GM12878 (cell line): ENCODE measurements around the gene TYROBP. TPM values are rescaled to one million over a fixed set of nuclear protein-coding genes. Genes with fewer than 3 reads are reported as not detected.

Experiments
- ATF7 ChIP-seq: fragments of 450-650 bp; IDR thresholded peaks from 2 replicates; pipeline ENCODE4 v1.6.1; 2016; ENCODE audit warnings: low read depth, mild to moderate bottlenecking
- CREM ChIP-seq: IDR thresholded peaks from 2 replicates; pipeline ENCODE4 v1.6.1; 2014; ENCODE audit warnings: antibody characterized with exemption, low read depth
- FOS ChIP-seq: IDR thresholded peaks from 3 replicates; pipeline ENCODE4 v1.6.1; 2011; ENCODE audit warnings: borderline replicate concordance; ENCODE audit not compliant: insufficient read length; ENCODE audit errors: extremely low read depth
- MLLT1 ChIP-seq: fragments of 450-650 bp; IDR thresholded peaks from 2 replicates; pipeline ENCODE4 v1.6.1; 2016; ENCODE audit warnings: mild to moderate bottlenecking
- PAX5 ChIP-seq: IDR thresholded peaks from 2 replicates; pipeline ENCODE4 v1.6.1; 2011; ENCODE audit warnings: low read depth, low read length, borderline replicate concordance
- PKNOX1 ChIP-seq: fragments of 450-650 bp; IDR thresholded peaks from 2 replicates; pipeline ENCODE4 v1.6.1; 2016; ENCODE audit warnings: mild to moderate bottlenecking
- RELB ChIP-seq: fragments of 450-650 bp; IDR thresholded peaks from 2 replicates; pipeline ENCODE4 v1.6.1; 2017; ENCODE audit warnings: low read depth, mild to moderate bottlenecking, moderate library complexity
- SKIL ChIP-seq: fragments of 450-650 bp; IDR thresholded peaks from 2 replicates; pipeline ENCODE4 v1.6.1; 2017; ENCODE audit warnings: mild to moderate bottlenecking, low read depth, inconsistent platforms; ENCODE audit not compliant: poor library complexity, severe bottlenecking
- USF2 ChIP-seq: IDR thresholded peaks from 2 replicates; pipeline ENCODE4 v1.6.1; 2011; ENCODE audit warnings: low read depth, low read length, improper control_type of control experiment, borderline replicate concordance
- ZNF687 ChIP-seq: fragments of 450-650 bp; IDR thresholded peaks from 2 replicates; pipeline ENCODE4 v1.6.1; 2017; ENCODE audit warnings: mild to moderate bottlenecking, moderate library complexity
- polyA plus RNA-seq, 11 experiments: library from polyadenylated mRNA; depleted of rRNA in 4 of 11; unstranded in 6 of 11; stranded (reverse) in 5 of 11; fragments of >200 nt; fragmentation: Nextera tagmentation in 4 of 11; fragmentation: Illumina TruSeq in 1 of 11; extraction: Ambion mirVana in 4 of 11; extraction: Trizol in 1 of 11; gene quantifications; 1 replicate in 1 of 11; 2 replicates in 10 of 11; pipeline versions ENCODE4 v1.2.1 to v1.2.3, GENCODE V29; 2011 to 2016; ENCODE audit warnings: inconsistent platforms in 2 of 11, missing spikeins in 2 of 11, low read depth in 1 of 11
- total RNA-seq, 4 experiments: library from RNA; depleted of rRNA in 3 of 4; stranded (reverse); fragments of >200 nt in 3 of 4; fragmentation: Illumina TruSeq in 1 of 4; extraction: Trizol in 1 of 4; gene quantifications; 2 replicates each; pipeline versions ENCODE4 v1.2.1 to v1.2.3, GENCODE V29; 2013 to 2021

TYROBP gene
- total and polyA plus RNA-seq, 10 of the 15 experiments (the other 5 are each of a cell fraction or from before 2014, with no cell fraction given): 0.33 to 2.4 (median 0.58) TPM; not detected in 2

- TF ChIP-seq ZNF687: no peak
- TF ChIP-seq PAX5: no peak
- peak; percentile 15; the same call in 1 of the 2 replicates for TF ChIP-seq USF2
- peak; percentile 74 for TF ChIP-seq RELB
- TF ChIP-seq FOS: no peak
- TF ChIP-seq MLLT1: 0 out of 2 replicates have a peak, but pooled peaks have one; percentile 23
- TF ChIP-seq ATF7: peak; percentile 65
- no peak for TF ChIP-seq CREM
- peak; percentile 80 for TF ChIP-seq SKIL
- TF ChIP-seq PKNOX1: peak; percentile 67; the same call in 1 of the 2 replicates
Observed at GRCh38 chr19:35928507-35928906, 20.4 kb upstream of the TYROBP start (continued).
